IMR-90 (cell line): ENCODE data around the gene SLC4A11. TPM values are rescaled to one million over a fixed set of nuclear protein-coding genes. Genes with fewer than 3 reads are reported as not detected.

Source experiments
- ATAC-seq: fragments of 200-7000 bp; cut with Tn5 transposase; 2 replicates; pipeline ENCODE4 v1.9.1; 2020; ENCODE audit warnings: low read depth, mild to moderate bottlenecking, moderate library complexity
- BruUV-seq: library from RNA; stranded (reverse); fragments of 400-500 nt; replicated peaks from 2 replicates; lab custom pipeline; 2021; lab: Mats Ljungman, UMichigan
- CTCF ChIA-PET: fragments of 300-600 bp; formaldehyde crosslinking; extraction: SDS; loops from one replicate; lab custom pipeline; 2021; ENCODE audit warnings: antibody characterized with exemption; lab: Yijun Ruan, JAX
- POLR2A ChIA-PET: fragments of 300-600 bp; sonication (Branson Sonifier 250); formaldehyde crosslinking; loops from one replicate; lab custom pipeline; 2022; ENCODE audit warnings: antibody characterized with exemption; ENCODE audit not compliant: unreplicated experiment; lab: Charles Lee
- DNase-seq: peaks from one replicate; pipeline ENCODE4 v3.0.0; 2013
- H2AFZ ChIP-seq: replicated peaks from 2 replicates; pipeline ENCODE3; 2013; ENCODE audit warnings: low read length, mild to moderate bottlenecking; ENCODE audit not compliant: poor library complexity
- H2AK5ac ChIP-seq: 2 replicates; pipeline ENCODE4 v1.6.1; 2013; ENCODE audit warnings: low read depth, low read length, inconsistent platforms
- H2AK9ac ChIP-seq: replicated peaks from 2 replicates; pipeline ENCODE3; 2013; ENCODE audit warnings: mild to moderate bottlenecking, low read depth, low read length, moderate library complexity; ENCODE audit not compliant: poor library complexity
- H2BK120ac ChIP-seq: 2 replicates; pipeline ENCODE4 v1.6.1; 2013; ENCODE audit warnings: low read depth, low read length, inconsistent platforms
- H2BK15ac ChIP-seq: 3 replicates; pipeline ENCODE4 v1.6.1; 2013; ENCODE audit warnings: low read depth, low read length, inconsistent platforms
- H2BK20ac ChIP-seq: 2 replicates; pipeline ENCODE4 v1.6.1; 2013; ENCODE audit warnings: low read depth, mild to moderate bottlenecking, inconsistent platforms, low read length, moderate library complexity
- H2BK5ac ChIP-seq: 2 replicates; pipeline ENCODE4 v1.6.1; 2013; ENCODE audit warnings: mild to moderate bottlenecking, low read depth, low read length, inconsistent platforms; ENCODE audit not compliant: poor library complexity, severe bottlenecking
- H3K14ac ChIP-seq: replicated peaks from 2 replicates; pipeline ENCODE4 v1.6.1; 2013; ENCODE audit warnings: low read depth, low read length, inconsistent platforms
- H3K18ac ChIP-seq: 2 replicates; pipeline ENCODE4 v1.6.1; 2013; ENCODE audit warnings: low read depth, low read length, control low read depth
- H3K23ac ChIP-seq: 2 replicates; pipeline ENCODE4 v1.6.1; 2013; ENCODE audit warnings: low read depth, low read length, inconsistent platforms
- H3K27ac ChIP-seq: 2 replicates; pipeline ENCODE4 v1.5.1; 2013; ENCODE audit warnings: mild to moderate bottlenecking, control low read depth, low read length; ENCODE audit not compliant: insufficient read depth
- H3K27me3 ChIP-seq: 2 replicates; pipeline ENCODE4 v1.6.1; 2013; ENCODE audit warnings: low read length; ENCODE audit not compliant: control insufficient read depth, insufficient read depth
- H3K36me3 ChIP-seq: 2 replicates; pipeline ENCODE4 v1.6.1; 2013; ENCODE audit warnings: low read length, mixed read lengths; ENCODE audit not compliant: control insufficient read depth, insufficient read depth
- H3K4ac ChIP-seq: 2 replicates; pipeline ENCODE4 v1.6.1; 2013; ENCODE audit warnings: low read depth, low read length, inconsistent platforms
- H3K4me1 ChIP-seq: 2 replicates; pipeline ENCODE4 v1.6.1; 2013; ENCODE audit warnings: low read length, mixed read lengths; ENCODE audit not compliant: control insufficient read depth, insufficient read depth
- H3K4me2 ChIP-seq: 2 replicates; pipeline ENCODE4 v1.6.1; 2013; ENCODE audit warnings: low read depth, mild to moderate bottlenecking, control low read depth, low read length, moderate library complexity
- H3K4me3 ChIP-seq: 2 replicates; pipeline ENCODE4 v1.5.1; 2013; ENCODE audit warnings: low read depth, mild to moderate bottlenecking, control low read depth, low read length, moderate library complexity; ENCODE audit not compliant: insufficient read depth
- H3K56ac ChIP-seq: 2 replicates; pipeline ENCODE4 v1.6.1; 2013; ENCODE audit warnings: low read length, inconsistent platforms; ENCODE audit not compliant: insufficient read depth; ENCODE audit errors: extremely low read depth
- H3K79me1 ChIP-seq, 2 experiments: 2 replicates each; pipeline ENCODE4 v1.6.1; 2013; ENCODE audit warnings: low read length in 2 of 2, inconsistent platforms in 1 of 2, low read depth in 1 of 2
- H3K9ac ChIP-seq: 2 replicates; pipeline ENCODE4 v1.6.1; 2013; ENCODE audit warnings: low read depth, low read length, control low read depth
- H3K9me1 ChIP-seq: 2 replicates; pipeline ENCODE4 v1.6.1; 2013; ENCODE audit warnings: low read length, inconsistent platforms; ENCODE audit not compliant: insufficient read depth
- H3K9me3 ChIP-seq: 2 replicates; pipeline ENCODE4 v1.6.1; 2013; ENCODE audit warnings: low read length; ENCODE audit not compliant: control insufficient read depth, insufficient read depth
- H4K20me1 ChIP-seq: 2 replicates; pipeline ENCODE4 v1.6.1; 2013; ENCODE audit warnings: low read length, inconsistent platforms; ENCODE audit not compliant: insufficient read depth
- H4K5ac ChIP-seq: 2 replicates; pipeline ENCODE4 v1.6.1; 2013; ENCODE audit warnings: mild to moderate bottlenecking, low read depth, low read length, control low read depth
- H4K8ac ChIP-seq, 2 experiments: 2 replicates each; pipeline ENCODE4 v1.6.1; 2013; ENCODE audit warnings: low read depth in 2 of 2, low read length in 2 of 2, control low read depth in 1 of 2, inconsistent platforms in 1 of 2
- H4K91ac ChIP-seq: 2 replicates; pipeline ENCODE4 v1.6.1; 2013; ENCODE audit warnings: low read depth, low read length, inconsistent platforms; ENCODE audit not compliant: insufficient read depth
- BHLHE40 ChIP-seq: fragments of 150-350 bp; IDR thresholded peaks from 2 replicates; pipeline ENCODE4 v1.6.1; 2016; ENCODE audit warnings: mild to moderate bottlenecking, low read depth, low read length
- CEBPB ChIP-seq: IDR thresholded peaks from 2 replicates; pipeline ENCODE4 v1.6.1; 2012; ENCODE audit warnings: low read depth, low read length, improper control_type of control experiment
- CTCF ChIP-seq: conservative IDR thresholded peaks from 2 replicates; pipeline ENCODE4 v1.5.1; 2012; ENCODE audit warnings: mild to moderate bottlenecking, low read depth, low read length, improper control_type of control experiment
- FOS ChIP-seq: fragments of 150-350 bp; IDR thresholded peaks from 2 replicates; pipeline ENCODE4 v1.6.1; 2016; ENCODE audit warnings: low read depth, low read length
- SMC3 ChIP-seq: fragments of 150-350 bp; IDR thresholded peaks from 2 replicates; pipeline ENCODE4 v1.6.1; 2016; ENCODE audit warnings: low read depth, mild to moderate bottlenecking, antibody characterized with exemption, low read length, moderate library complexity
- USF2 ChIP-seq: fragments of 150-350 bp; IDR thresholded peaks from 2 replicates; pipeline ENCODE4 v1.6.1; 2017; ENCODE audit warnings: mild to moderate bottlenecking, antibody characterized with exemption, low read length, low read depth
- WGBS, 2 experiments: methylation state at CpG; one replicate each; pipeline versions ENCODE4 v1.1.5 to v1.1.7; 2013; ENCODE audit warnings: missing lambda C conversion rate in 2 of 2; ENCODE audit not compliant: insufficient read length in 1 of 2; ENCODE audit errors: extremely low coverage in 2 of 2; 5-methylcytosine and 5-hydroxymethylcytosine counted together
- dilution Hi-C: fragments of 300-500 bp; cut with HindIII; formaldehyde crosslinking; loops from one replicate; pipeline ENCODE4 v1.14.3; 2018; ENCODE audit warnings: low sequenced_read_pairs; ENCODE audit not compliant: unreplicated experiment
- in situ Hi-C: fragments of 300-500 bp; cut with MboI; formaldehyde crosslinking; loops from 3 replicates; pipeline ENCODE4 v1.14.3; 2019; ENCODE audit warnings: low sequenced_read_pairs, inconsistent platforms, mixed read lengths
- intact Hi-C: fragments of 100-400 bp; cut with micrococcal nuclease; formaldehyde crosslinking; loops from 2 replicates; pipeline ENCODE4 v1.10.0; 2022
- polyA plus RNA-seq, 3 experiments: library from polyadenylated mRNA; depleted of rRNA; stranded (reverse); fragments of >200 nt; gene quantifications; 2 replicates each; pipeline ENCODE4 v1.2.3, GENCODE V29; 2012; ENCODE audit warnings: low replicate concordance in 1 of 3
- total RNA-seq: library from RNA; depleted of rRNA; stranded (reverse); fragments of >200 nt; gene quantifications from 2 replicates; pipeline ENCODE4 v1.2.3, GENCODE V29; 2012

The SLC4A11 gene
- total and polyA plus RNA-seq, 2 of the 4 experiments (the other 2 are of a cell fraction): 0.36 to 0.79 TPM

- Histone ChIP-seq H4K20me1 (no peaks in the 10 kb centered on the region), H3K4me2 (no peak overlapping the region), H3K79me1 (peaks cover 0 to 6% of the 10 kb centered on the region in 2 experiments; a peak in 1 of 4 replicates), H3K36me3 (peaks cover 45% of the 10 kb centered on the region), H2BK5ac (no peak overlapping the region), H3K9me3 (no peaks in the 10 kb centered on the region), H3K9ac (no peak overlapping the region), H4K8ac (no peak overlapping the region), H3K27me3 (no peaks in the 10 kb centered on the region), H2BK120ac (no peak overlapping the region), H3K9me1 (no peaks in the 10 kb centered on the region), H2AK9ac (no peak overlapping the region), H3K56ac (no peak overlapping the region), H3K4ac (no peak overlapping the region), H2BK15ac (no peak overlapping the region), H4K5ac (no peak overlapping the region), H3K18ac (no peak overlapping the region), H3K27ac (no peak overlapping the region), H2AFZ (no peak overlapping the region), H3K14ac (no peak overlapping the region), H2BK20ac (no peak overlapping the region), H4K91ac (no peak overlapping the region), H2AK5ac (no peak overlapping the region), H3K4me1 (no peaks in the 10 kb centered on the region), H3K4me3 (no peak overlapping the region), H3K23ac (no peak overlapping the region)
- TF ChIP-seq CTCF (no peak), FOS (no peak), CEBPB (no peak), BHLHE40 (no peak), USF2 (no peak), SMC3 (no peak)
- WGBS, 2 experiments: 50% methylated on average over 1 of the region's 6 CpGs; no CpG with 5 or more reads in 1 of the 2 experiments
- no peak for DNase-seq
- intact Hi-C loops: no loop called here
- in situ Hi-C loops: no loop called here
- ChIA-PET POLR2A (no interaction called here), CTCF (no interaction called here)
- no TSS peak for BruUV-seq
- ATAC-seq: no peak
- dilution Hi-C loops: no loop called here
These were observed 43.6 kb upstream of the SLC4A11 start for GRCh38 chr20:3282271-3283221.
